B cell (primary cell): ENCODE results near the gene ASF1A.

Experiments
- EZH2 ChIP-seq: IDR thresholded peaks from 2 replicates; pipeline ENCODE4 v1.6.1; 2012; ENCODE audit warnings: borderline replicate concordance, low read depth, mild to moderate bottlenecking, moderate library complexity, low read length; ENCODE audit not compliant: insufficient read depth, poor library complexity, severe bottlenecking
- TF ChIP-seq, protein P1 (sequence below): fragments of 200-600 bp; IDR thresholded peaks from one replicate; pipeline ENCODE4 v1.8.0; 2022; ENCODE audit warnings: antibody characterized with exemption, mild to moderate bottlenecking

GRCh38 chr6:118931436-118931835 lies 37.5 kb downstream of the ASF1A start:
- TF ChIP-seq, protein P1, sequence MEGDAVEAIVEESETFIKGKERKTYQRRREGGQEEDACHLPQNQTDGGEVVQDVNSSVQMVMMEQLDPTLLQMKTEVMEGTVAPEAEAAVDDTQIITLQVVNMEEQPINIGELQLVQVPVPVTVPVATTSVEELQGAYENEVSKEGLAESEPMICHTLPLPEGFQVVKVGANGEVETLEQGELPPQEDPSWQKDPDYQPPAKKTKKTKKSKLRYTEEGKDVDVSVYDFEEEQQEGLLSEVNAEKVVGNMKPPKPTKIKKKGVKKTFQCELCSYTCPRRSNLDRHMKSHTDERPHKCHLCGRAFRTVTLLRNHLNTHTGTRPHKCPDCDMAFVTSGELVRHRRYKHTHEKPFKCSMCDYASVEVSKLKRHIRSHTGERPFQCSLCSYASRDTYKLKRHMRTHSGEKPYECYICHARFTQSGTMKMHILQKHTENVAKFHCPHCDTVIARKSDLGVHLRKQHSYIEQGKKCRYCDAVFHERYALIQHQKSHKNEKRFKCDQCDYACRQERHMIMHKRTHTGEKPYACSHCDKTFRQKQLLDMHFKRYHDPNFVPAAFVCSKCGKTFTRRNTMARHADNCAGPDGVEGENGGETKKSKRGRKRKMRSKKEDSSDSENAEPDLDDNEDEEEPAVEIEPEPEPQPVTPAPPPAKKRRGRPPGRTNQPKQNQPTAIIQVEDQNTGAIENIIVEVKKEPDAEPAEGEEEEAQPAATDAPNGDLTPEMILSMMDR = no peak
- no peak for TF ChIP-seq EZH2
